Upper lobe of right lung (tissue), 1 donor: ENCODE measurements around the gene CALHM2. TPM values are rescaled to one million over a fixed set of nuclear protein-coding genes. Genes with fewer than 3 reads are reported as not detected.

Source experiments
- ATAC-seq: fragments of 200-7000 bp; cut with Tn5 transposase; one replicate; pipeline ENCODE4 v1.9.1; 2020; ENCODE audit warnings: mild to moderate bottlenecking, moderate library complexity
- DNase-seq: peaks from one replicate; pipeline ENCODE4 v3.0.0-alpha.2; 2020
- H3K27ac ChIP-seq: fragments of 200-600 bp; one replicate; pipeline ENCODE4 v1.8.0; 2022
- H3K27me3 ChIP-seq: fragments of 200-600 bp; one replicate; pipeline ENCODE4 v1.8.0; 2022; ENCODE audit warnings: mild to moderate bottlenecking
- H3K36me3 ChIP-seq: fragments of 200-600 bp; one replicate; pipeline ENCODE4 v1.8.0; 2022
- H3K4me1 ChIP-seq: fragments of 200-600 bp; one replicate; pipeline ENCODE4 v1.8.0; 2022
- H3K4me3 ChIP-seq: fragments of 200-600 bp; one replicate; pipeline ENCODE4 v1.8.0; 2022; ENCODE audit warnings: mild to moderate bottlenecking
- H3K9me3 ChIP-seq: fragments of 200-600 bp; one replicate; pipeline ENCODE4 v1.8.0; 2022
- CTCF ChIP-seq: fragments of 200-600 bp; IDR thresholded peaks from one replicate; pipeline ENCODE4 v1.8.0; 2022; ENCODE audit warnings: antibody characterized with exemption
- intact Hi-C: fragments of 100-400 bp; cut with DNase I; formaldehyde crosslinking; loops from one replicate; pipeline ENCODE4 v1.11.0; 2022
- total RNA-seq: library from RNA; stranded (reverse); fragmentation: NEBNext Ultra II Directional; extraction: Animal tissue kit (Norgen Biotek cat#: 25700); gene quantifications from one replicate; pipeline ENCODE4 v1.2.1, GENCODE V29; 2021
- donor health status: DM: no; HTN: yes; CAD: no; lungs with severe emphysema.

Gene CALHM2
- total RNA-seq, 1 donor from 2014 or later: 29.4 TPM

GRCh38 chr10:103445767-103446567 lies 6.2 kb downstream of the CALHM2 start:
- peaks cover 52% of the 10 kb centered on the region for H3K4me1 ChIP-seq
- H3K27me3 ChIP-seq: no peaks in the 10 kb centered on the region
- H3K4me3 ChIP-seq: no peak overlapping the region
- peaks cover 91% of the 10 kb centered on the region for H3K36me3 ChIP-seq
- ATAC-seq: peak; percentile 11
- no peak for DNase-seq
- intact Hi-C loops: no loop called here
- H3K9me3 ChIP-seq: no peaks in the 10 kb centered on the region
- peak overlapping the region; percentile 83 for H3K27ac ChIP-seq
- no peak for TF ChIP-seq CTCF

- no peak for DNase-seq
- ATAC-seq: no peak
- no peak for TF ChIP-seq CTCF
- peaks cover 93% of the 10 kb centered on the region for H3K36me3 ChIP-seq
- peak overlapping the region; percentile 83 for H3K27ac ChIP-seq
- H3K4me3 ChIP-seq: no peak overlapping the region
- peaks cover 48% of the 10 kb centered on the region for H3K4me1 ChIP-seq
- intact Hi-C loops: no loop called here
- no peaks in the 10 kb centered on the region for H3K9me3 ChIP-seq
- H3K27me3 ChIP-seq: no peaks in the 10 kb centered on the region
Observed at GRCh38 chr10:103445366-103445765, 6.8 kb downstream of the CALHM2 start.

- DNase-seq: no peak
- peaks cover 93% of the 10 kb centered on the region for H3K36me3 ChIP-seq
- no peak overlapping the region for H3K27ac ChIP-seq
Observed at GRCh38 chr10:103444478-103444877, 7.7 kb downstream of the CALHM2 start.

GRCh38 chr10:103443475-103444185 lies 8.5 kb downstream of the CALHM2 start:
- DNase-seq (no peak), ATAC-seq (no peak)
- H3K27ac ChIP-seq: no peak overlapping the region
- intact Hi-C loops: no loop called here
- no peak overlapping the region for H3K4me3 ChIP-seq
- H3K36me3 ChIP-seq: peaks cover 93% of the 10 kb centered on the region
- peaks cover 30% of the 10 kb centered on the region for H3K4me1 ChIP-seq
- H3K9me3 ChIP-seq: no peaks in the 10 kb centered on the region
- no peak for TF ChIP-seq CTCF
- no peaks in the 10 kb centered on the region for H3K27me3 ChIP-seq

More at GRCh38 chr10:103444478-103444877, 7.7 kb downstream of the CALHM2 start:
- no peak for TF ChIP-seq CTCF
- Histone ChIP-seq H3K9me3 (no peaks in the 10 kb centered on the region), H3K4me1 (peaks cover 39% of the 10 kb centered on the region), H3K27me3 (no peaks in the 10 kb centered on the region), H3K4me3 (no peak overlapping the region)
- no peak for ATAC-seq
- intact Hi-C loops: no loop called here

GRCh38 chr10:103442031-103442461 lies 10.1 kb downstream of the CALHM2 start:
- Histone ChIP-seq H3K4me1 (peaks cover 19% of the 10 kb centered on the region), H3K36me3 (peaks cover 93% of the 10 kb centered on the region), H3K27ac (no peak overlapping the region), H3K4me3 (no peak overlapping the region), H3K9me3 (no peaks in the 10 kb centered on the region), H3K27me3 (no peaks in the 10 kb centered on the region)
- TF ChIP-seq CTCF: no peak
- ATAC-seq (peak; percentile 48), DNase-seq (no peak)
- intact Hi-C loops: no loop called here
